ENCODE results near the gene FABP7. TPM values are rescaled to one million over a fixed set of nuclear protein-coding genes. Genes with fewer than 3 reads are reported as not detected.

The FABP7 gene
- total RNA-seq, 4 donors from 2014 or later = not detected

DNA sequence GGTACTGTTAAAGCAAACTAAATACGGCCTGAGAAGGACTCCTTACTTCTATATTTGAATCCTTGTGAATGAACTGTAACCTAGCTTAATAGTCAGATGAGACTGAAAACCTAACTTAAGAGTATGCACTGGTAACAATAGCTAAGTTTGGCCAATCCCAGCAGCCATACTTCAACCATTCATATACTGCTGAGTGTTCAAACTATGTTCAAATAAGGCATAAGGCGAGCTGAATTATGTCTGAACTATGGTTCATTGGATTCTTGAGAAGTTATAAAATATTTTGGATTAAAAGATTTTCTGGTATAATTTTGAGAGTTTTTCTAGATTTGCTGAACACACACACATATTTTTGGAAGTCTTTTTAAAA, 11.8 kb downstream of the FABP7 start:
- Histone ChIP-seq H3K36me3 (no peaks in the 10 kb centered on the region), H3K4me3 (peak overlapping the region in 1 of 4 donors; percentile 86), H3K4me1 (peaks cover 13 to 26% (median 23%) of the 10 kb centered on the region in 4 donors), H3K9me3 (no peaks in the 10 kb centered on the region), H3K27ac (replicated peaks in 1 of 4) (peak overlapping the region in 2 of 4 donors; percentile 96 to 97), H3K27me3 (no peaks in the 10 kb centered on the region)
- DNase-seq (ENCODE audit: extremely low spot score) = no peak
- intact Hi-C loops (cut with DNase I) = no loop called here
- WGBS = 92% methylated on average over 2 of the region's 2 CpGs
- TF ChIP-seq POLR2A (IDR thresholded peaks at IDR 0.05; ENCODE audit: low read depth) = no peak
- TF ChIP-seq EP300 (IDR thresholded peaks at IDR 0.05) = no peak
- no peak for TF ChIP-seq POLR2AphosphoS5 (IDR thresholded peaks at IDR 0.05)
- TF ChIP-seq, protein P1, sequence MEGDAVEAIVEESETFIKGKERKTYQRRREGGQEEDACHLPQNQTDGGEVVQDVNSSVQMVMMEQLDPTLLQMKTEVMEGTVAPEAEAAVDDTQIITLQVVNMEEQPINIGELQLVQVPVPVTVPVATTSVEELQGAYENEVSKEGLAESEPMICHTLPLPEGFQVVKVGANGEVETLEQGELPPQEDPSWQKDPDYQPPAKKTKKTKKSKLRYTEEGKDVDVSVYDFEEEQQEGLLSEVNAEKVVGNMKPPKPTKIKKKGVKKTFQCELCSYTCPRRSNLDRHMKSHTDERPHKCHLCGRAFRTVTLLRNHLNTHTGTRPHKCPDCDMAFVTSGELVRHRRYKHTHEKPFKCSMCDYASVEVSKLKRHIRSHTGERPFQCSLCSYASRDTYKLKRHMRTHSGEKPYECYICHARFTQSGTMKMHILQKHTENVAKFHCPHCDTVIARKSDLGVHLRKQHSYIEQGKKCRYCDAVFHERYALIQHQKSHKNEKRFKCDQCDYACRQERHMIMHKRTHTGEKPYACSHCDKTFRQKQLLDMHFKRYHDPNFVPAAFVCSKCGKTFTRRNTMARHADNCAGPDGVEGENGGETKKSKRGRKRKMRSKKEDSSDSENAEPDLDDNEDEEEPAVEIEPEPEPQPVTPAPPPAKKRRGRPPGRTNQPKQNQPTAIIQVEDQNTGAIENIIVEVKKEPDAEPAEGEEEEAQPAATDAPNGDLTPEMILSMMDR (IDR thresholded peaks at IDR 0.05) = no peak

DNA sequence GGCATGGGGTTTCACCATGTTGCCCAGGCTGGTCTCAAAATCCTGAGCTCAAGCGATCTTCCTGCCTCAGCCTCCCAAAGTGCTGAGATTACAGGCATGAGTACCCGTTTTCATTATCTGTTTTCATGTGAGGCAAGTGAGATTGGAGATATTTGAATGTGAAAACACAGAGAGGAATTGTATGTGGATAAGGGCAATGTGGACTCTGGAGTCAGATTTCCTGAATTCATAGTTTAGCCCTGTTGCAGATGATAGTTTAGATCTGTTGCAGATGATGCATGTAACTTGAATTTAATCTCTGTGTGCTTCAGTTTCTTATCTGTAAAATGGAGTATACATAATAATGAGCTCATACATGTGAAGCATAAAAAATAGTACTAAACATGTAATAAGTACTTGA, 13.2 kb downstream of the FABP7 start:
- TF ChIP-seq POLR2A (IDR thresholded peaks at IDR 0.05; ENCODE audit: low read depth) = no peak
- no peak for TF ChIP-seq POLR2AphosphoS5 (IDR thresholded peaks at IDR 0.05)
- TF ChIP-seq, protein P1 (IDR thresholded peaks at IDR 0.05) = no peak
- TF ChIP-seq EP300 (IDR thresholded peaks at IDR 0.05) = no peak
- no peaks in the 10 kb centered on the region for H3K27me3 ChIP-seq
- WGBS = 98% methylated on average over 2 of the region's 2 CpGs
- intact Hi-C loops (cut with DNase I) = no loop called here
- H3K36me3 ChIP-seq = peaks cover 0 to 6% (median 3%) of the 10 kb centered on the region in 4 donors
- peaks cover 13 to 26% (median 23%) of the 10 kb centered on the region in 4 donors for H3K4me1 ChIP-seq
- DNase-seq (ENCODE audit: extremely low spot score) = no peak
- H3K9me3 ChIP-seq = no peaks in the 10 kb centered on the region
- H3K4me3 ChIP-seq = no peak overlapping the region
- no peak overlapping the region for H3K27ac ChIP-seq (replicated peaks in 1 of 4)

DNA sequence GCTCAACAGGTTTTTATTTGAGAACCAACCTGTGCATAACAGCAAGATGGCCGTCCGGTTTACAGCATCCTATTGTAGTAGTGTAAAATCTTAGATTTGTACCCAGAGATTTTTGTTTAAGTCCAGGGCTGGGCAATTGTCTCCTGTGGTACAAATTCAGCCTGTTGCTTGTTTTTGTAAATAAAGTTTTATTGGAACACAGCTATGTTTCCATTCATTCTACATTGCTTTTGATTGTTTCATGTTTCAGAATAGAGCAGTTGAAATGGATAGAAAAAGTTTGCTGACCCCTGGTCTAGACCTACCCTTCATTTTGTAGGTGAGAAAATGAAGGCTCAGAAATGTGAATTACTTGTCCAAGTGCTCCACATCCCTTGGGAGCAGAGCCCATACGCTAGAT, 18.0 kb downstream of the FABP7 start:
- no peak for TF ChIP-seq POLR2A (IDR thresholded peaks at IDR 0.05; ENCODE audit: low read depth)
- no peak for TF ChIP-seq POLR2AphosphoS5 (IDR thresholded peaks at IDR 0.05)
- no peak for TF ChIP-seq EP300 (IDR thresholded peaks at IDR 0.05)
- TF ChIP-seq, protein P1 (IDR thresholded peaks at IDR 0.05) = no peak
- Histone ChIP-seq H3K36me3 (peaks cover 0 to 18% (median 4%) of the 10 kb centered on the region in 4 donors), H3K27me3 (no peaks in the 10 kb centered on the region), H3K4me1 (no peaks in the 10 kb centered on the region), H3K27ac (replicated peaks in 1 of 4) (no peak overlapping the region), H3K4me3 (no peak overlapping the region), H3K9me3 (no peaks in the 10 kb centered on the region)
- intact Hi-C loops (cut with DNase I) = no loop called here
- WGBS = 97% methylated on average over 3 of the region's 3 CpGs
- DNase-seq (ENCODE audit: extremely low spot score) = no peak

DNA sequence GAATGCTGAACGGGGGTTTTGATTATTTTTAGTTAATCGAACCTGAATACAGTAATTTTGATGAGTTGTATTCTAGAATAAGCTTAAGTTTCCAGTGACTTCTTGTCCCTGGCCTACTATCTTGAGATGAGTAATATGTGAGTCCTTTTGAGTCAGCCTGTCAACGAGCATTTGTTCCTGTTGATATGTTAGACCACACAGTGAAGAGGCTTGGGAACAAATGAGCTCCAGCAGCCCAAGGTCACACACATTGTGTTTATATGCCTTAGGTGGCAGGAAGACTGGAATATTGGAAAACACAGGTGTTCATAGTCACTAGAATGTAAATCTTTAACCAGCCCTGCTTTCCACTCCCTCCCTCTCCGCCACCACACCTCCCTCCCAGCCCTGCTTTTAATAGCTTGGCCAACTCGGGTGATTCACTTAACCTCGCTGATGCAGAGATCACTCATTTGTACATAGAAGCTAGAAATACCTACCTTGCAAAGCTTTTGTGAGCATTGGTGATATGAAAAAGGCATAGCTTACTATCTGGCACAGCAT, 18.7 kb downstream of the FABP7 start:
- H3K4me3 ChIP-seq = no peak overlapping the region
- no peak for DNase-seq (ENCODE audit: extremely low spot score)
- TF ChIP-seq POLR2AphosphoS5 (IDR thresholded peaks at IDR 0.05) = no peak
- TF ChIP-seq EP300 (IDR thresholded peaks at IDR 0.05) = no peak
- no peak for TF ChIP-seq POLR2A (IDR thresholded peaks at IDR 0.05; ENCODE audit: low read depth)
- TF ChIP-seq, protein P1 (IDR thresholded peaks at IDR 0.05) = no peak
- H3K27me3 ChIP-seq = no peaks in the 10 kb centered on the region
- H3K4me1 ChIP-seq = no peaks in the 10 kb centered on the region
- H3K27ac ChIP-seq (replicated peaks in 1 of 4) = no peak overlapping the region
- 76% methylated on average over 6 of the region's 6 CpGs for WGBS
- H3K36me3 ChIP-seq = peaks cover 0 to 18% (median 4%) of the 10 kb centered on the region in 4 donors
- intact Hi-C loops (cut with DNase I) = no loop called here
- H3K9me3 ChIP-seq = no peaks in the 10 kb centered on the region

All from esophagus muscularis mucosa (tissue), 4 donors.